ENCODE measurements around the gene SLN.

SLN gene

GRCh38 chr11:107676336-107677057 lies 35.4 kb downstream of the SLN start (continued):
- TF ChIP-seq ISL1 (CRISPR knock-in tag; IDR thresholded peaks at IDR 0.05) = no peak

- no peak for ATAC-seq
These were observed 36.0 kb downstream of the SLN start for GRCh38 chr11:107675902-107676301.

GRCh38 chr11:107669893-107670601 lies 41.8 kb downstream of the SLN start:
- ATAC-seq = no peak
- no peak for TF ChIP-seq GLIS3 (CRISPR knock-in tag; IDR thresholded peaks at IDR 0.05)
- no peak for TF ChIP-seq TSHZ2 (CRISPR knock-in tag; IDR thresholded peaks at IDR 0.05)

More at GRCh38 chr11:107675902-107676301, 36.0 kb downstream of the SLN start:
- TF ChIP-seq ARNTL (CRISPR knock-in tag; IDR thresholded peaks at IDR 0.05; ENCODE audit: borderline replicate concordance, low read depth) (no peak), POU6F1 (CRISPR knock-in tag; IDR thresholded peaks at IDR 0.05; ENCODE audit: borderline replicate concordance, low read depth) (no peak), ZC3H10 (CRISPR knock-in tag; IDR thresholded peaks at IDR 0.05) (no peak), CSDC2 (CRISPR knock-in tag; IDR thresholded peaks at IDR 0.05) (no peak), ESRRG (CRISPR knock-in tag; IDR thresholded peaks at IDR 0.05) (no peak), BACH2 (CRISPR knock-in tag; IDR thresholded peaks at IDR 0.05; ENCODE audit: borderline replicate concordance) (no peak), ZNF8 (CRISPR knock-in tag; IDR thresholded peaks at IDR 0.05) (no peak), TCF4 (CRISPR knock-in tag; IDR thresholded peaks at IDR 0.05; ENCODE audit: borderline replicate concordance) (no peak)

GRCh38 chr11:107669191-107669740 lies 42.6 kb downstream of the SLN start:
- no peak for ATAC-seq
- TF ChIP-seq PATZ1 (CRISPR knock-in tag; IDR thresholded peaks at IDR 0.05; ENCODE audit: borderline replicate concordance) (no peak), ZNF8 (CRISPR knock-in tag; IDR thresholded peaks at IDR 0.05) (no peak), CSRNP3 (CRISPR knock-in tag; IDR thresholded peaks at IDR 0.05) (no peak), TOX (CRISPR knock-in tag; IDR thresholded peaks at IDR 0.05; ENCODE audit: borderline replicate concordance) (no peak), POU6F1 (CRISPR knock-in tag; IDR thresholded peaks at IDR 0.05; ENCODE audit: borderline replicate concordance, low read depth) (no peak), TCF4 (CRISPR knock-in tag; IDR thresholded peaks at IDR 0.05; ENCODE audit: borderline replicate concordance) (no peak), CSDC2 (CRISPR knock-in tag; IDR thresholded peaks at IDR 0.05) (no peak), ESRRG (CRISPR knock-in tag; IDR thresholded peaks at IDR 0.05) (no peak), ZC3H10 (CRISPR knock-in tag; IDR thresholded peaks at IDR 0.05) (no peak), TSHZ2 (CRISPR knock-in tag; IDR thresholded peaks at IDR 0.05) (no peak), BACH2 (CRISPR knock-in tag; IDR thresholded peaks at IDR 0.05; ENCODE audit: borderline replicate concordance) (no peak), ZFP3 (CRISPR knock-in tag; IDR thresholded peaks at IDR 0.05) (no peak), ISL1 (CRISPR knock-in tag; IDR thresholded peaks at IDR 0.05) (no peak), SNAI2 (CRISPR knock-in tag; IDR thresholded peaks at IDR 0.05) (no peak), ARNTL (CRISPR knock-in tag; IDR thresholded peaks at IDR 0.05; ENCODE audit: borderline replicate concordance, low read depth) (no peak), ZFP30 (CRISPR knock-in tag; IDR thresholded peaks at IDR 0.05) (no peak), ZNF565 (CRISPR knock-in tag; conservative IDR thresholded peaks at IDR 0.05; ENCODE audit: low read depth) (no peak), CREB5 (CRISPR knock-in tag; IDR thresholded peaks at IDR 0.05; ENCODE audit: low read depth) (no peak)
